Neutrophil (primary cell): ENCODE data around the gene SLC9A4.

ENCODE experiments used
- H3K27ac ChIP-seq: fragments of 200-600 bp; sonication (generic); 2 replicates; pipeline ENCODE4 v1.5.1; 2016; ENCODE audit warnings: mild to moderate bottlenecking, moderate library complexity
- H3K27me3 ChIP-seq: fragments of 200-600 bp; sonication (generic); 2 replicates; pipeline ENCODE4 v1.6.0; 2016; ENCODE audit warnings: mild to moderate bottlenecking
- H3K36me3 ChIP-seq: fragments of 200-600 bp; sonication (generic); 2 replicates; pipeline ENCODE4 v1.5.1; 2017
- H3K4me1 ChIP-seq, 2 experiments: fragments of 200-600 bp in 1 of 2; sonication (generic) in 1 of 2; 1 replicate in 1 of 2; 2 replicates in 1 of 2; pipeline versions ENCODE4 v1.5.1 to v1.6.1; 2013 to 2016; ENCODE audit warnings: low read depth in 1 of 2, low read length in 1 of 2, mild to moderate bottlenecking in 1 of 2, moderate library complexity in 1 of 2; ENCODE audit not compliant: control insufficient read depth in 1 of 2, insufficient read depth in 1 of 2
- H3K4me3 ChIP-seq, 2 experiments: fragments of 200-600 bp in 1 of 2; sonication (generic) in 1 of 2; 1 replicate in 1 of 2; 2 replicates in 1 of 2; pipeline ENCODE4 v1.5.1; 2013 to 2016; ENCODE audit warnings: low read depth in 1 of 2, low read length in 1 of 2, mild to moderate bottlenecking in 1 of 2, moderate library complexity in 1 of 2
- H3K9me3 ChIP-seq: fragments of 200-600 bp; sonication (generic); 2 replicates; pipeline ENCODE4 v1.5.1; 2016
- CTCF ChIP-seq: fragments of 200-600 bp; sonication (generic); IDR thresholded peaks from 2 replicates; pipeline ENCODE4 v1.5.1; 2016; ENCODE audit warnings: antibody characterized with exemption

SLC9A4 gene

GRCh38 chr2:102473631-102474030 is 605 bp downstream of the SLC9A4 start:
- Histone ChIP-seq H3K4me1 (peaks cover 0 to 9% of the 10 kb centered on the region in 2 experiments), H3K27ac (no peak overlapping the region), H3K27me3 (peaks cover 35% of the 10 kb centered on the region), H3K4me3 (no peak overlapping the region), H3K36me3 (no peaks in the 10 kb centered on the region), H3K9me3 (no peaks in the 10 kb centered on the region)
- no peak for TF ChIP-seq CTCF

GRCh38 chr2:102474785-102475184 is 1.8 kb downstream of the SLC9A4 start:
- TF ChIP-seq CTCF, result no peak
- no peak overlapping the region for H3K27ac ChIP-seq
- peaks cover 35% of the 10 kb centered on the region for H3K27me3 ChIP-seq
- H3K4me3 ChIP-seq, result no peak overlapping the region
- H3K4me1 ChIP-seq, result peaks cover 8 to 20% of the 10 kb centered on the region in 2 experiments
- no peaks in the 10 kb centered on the region for H3K36me3 ChIP-seq
- H3K9me3 ChIP-seq, result no peaks in the 10 kb centered on the region

GRCh38 chr2:102478686-102479470 is 5.9 kb downstream of the SLC9A4 start:
- Histone ChIP-seq H3K36me3 (no peaks in the 10 kb centered on the region), H3K27me3 (peaks cover 10% of the 10 kb centered on the region), H3K4me3 (no peak overlapping the region), H3K27ac (no peak overlapping the region), H3K4me1 (peaks cover 24 to 36% of the 10 kb centered on the region in 2 experiments), H3K9me3 (no peaks in the 10 kb centered on the region)
- TF ChIP-seq CTCF, result no peak

GRCh38 chr2:102480285-102481195 is 7.5 kb downstream of the SLC9A4 start:
- no peaks in the 10 kb centered on the region for H3K36me3 ChIP-seq
- no peaks in the 10 kb centered on the region for H3K27me3 ChIP-seq
- H3K4me3 ChIP-seq, result no peak overlapping the region
- H3K9me3 ChIP-seq, result no peaks in the 10 kb centered on the region
- H3K27ac ChIP-seq, result peak overlapping the region; percentile 65
- TF ChIP-seq CTCF, result no peak
- H3K4me1 ChIP-seq, result peaks cover 33 to 48% of the 10 kb centered on the region in 2 experiments

- Histone ChIP-seq H3K9me3 (no peaks in the 10 kb centered on the region), H3K27me3 (no peaks in the 10 kb centered on the region), H3K27ac (no peak overlapping the region), H3K36me3 (no peaks in the 10 kb centered on the region), H3K4me1 (peaks cover 41 to 51% of the 10 kb centered on the region in 2 experiments), H3K4me3 (no peak overlapping the region)
- TF ChIP-seq CTCF, result no peak
Measured at GRCh38 chr2:102481931-102482330, 8.9 kb downstream of the SLC9A4 start.
